Fibroblast of lung (primary cell): ENCODE results near the gene STXBP2. TPM values are rescaled to one million over a fixed set of nuclear protein-coding genes. Genes with fewer than 3 reads are reported as not detected.
A peak's percentile ranks its signal among the peaks of the same experiment; 100 is the strongest.

Source experiments
- DNase-seq, 2 donors: peaks; one replicate each; pipeline versions ENCODE4 v3.0.0 to v3.0.0-alpha.2; 2010; ENCODE audit warnings: low read depth in 2 of 2
- H2AFZ ChIP-seq: 2 replicates; pipeline ENCODE4 v1.5.1; 2012; ENCODE audit warnings: low read length, control low read depth, inconsistent platforms
- H3K27ac ChIP-seq: 2 replicates; pipeline ENCODE4 v1.5.1; 2011; ENCODE audit warnings: low read length, control low read depth; ENCODE audit not compliant: insufficient read depth
- H3K27me3 ChIP-seq: 2 replicates; pipeline ENCODE4 v1.5.1; 2011; ENCODE audit warnings: mild to moderate bottlenecking, low read length; ENCODE audit not compliant: control insufficient read depth, insufficient read depth
- H3K36me3 ChIP-seq: 2 replicates; pipeline ENCODE4 v1.5.1; 2011; ENCODE audit warnings: low read length; ENCODE audit not compliant: control insufficient read depth, insufficient read depth
- H3K4me1 ChIP-seq: 2 replicates; pipeline ENCODE4 v1.5.1; 2011; ENCODE audit warnings: low read length; ENCODE audit not compliant: control insufficient read depth, insufficient read depth; ENCODE audit errors: extremely low read depth
- H3K4me2 ChIP-seq: 2 replicates; pipeline ENCODE4 v1.5.1; 2011; ENCODE audit warnings: low read length, control low read depth; ENCODE audit not compliant: insufficient read depth; ENCODE audit errors: extremely low read depth
- H3K4me3 ChIP-seq, 4 experiments: fragments of 200-600 bp in 1 of 4; sonication (generic) in 1 of 4; replicated peaks in 1 of 4; 2 replicates each; pipeline ENCODE4 v1.5.1; 2011 to 2016; ENCODE audit warnings: low read length in 4 of 4, low read depth in 3 of 4, mild to moderate bottlenecking in 3 of 4, control low read depth in 2 of 4, inconsistent platforms in 1 of 4, mixed read lengths in 1 of 4; ENCODE audit not compliant: insufficient read depth in 1 of 4; ENCODE audit errors: control extremely low read depth in 1 of 4
- H3K79me2 ChIP-seq: 2 replicates; pipeline ENCODE4 v1.5.1; 2012; ENCODE audit warnings: mild to moderate bottlenecking, low read length, inconsistent platforms; ENCODE audit not compliant: control insufficient read depth, insufficient read depth
- H3K9ac ChIP-seq: 2 replicates; pipeline ENCODE4 v1.5.1; 2011; ENCODE audit warnings: mild to moderate bottlenecking, low read length, control low read depth; ENCODE audit not compliant: insufficient read depth
- H3K9me3 ChIP-seq: 2 replicates; pipeline ENCODE4 v1.5.1; 2012; ENCODE audit warnings: low read depth, low read length; ENCODE audit not compliant: control insufficient read depth, insufficient read depth
- H4K20me1 ChIP-seq: 2 replicates; pipeline ENCODE4 v1.5.1; 2011; ENCODE audit warnings: low read length; ENCODE audit not compliant: control insufficient read depth, insufficient read depth; ENCODE audit errors: extremely low read depth
- EZH2 ChIP-seq: IDR thresholded peaks from 2 replicates; pipeline ENCODE4 v1.5.1; 2012; ENCODE audit warnings: low read length, control low read depth, mild to moderate bottlenecking; ENCODE audit errors: missing control alignments
- polyA plus RNA-seq, 2 donors: library from polyadenylated mRNA; depleted of rRNA in 1 of 2; stranded (reverse) in 1 of 2; unstranded in 1 of 2; fragments of >200 nt; gene quantifications; 2 replicates each; pipeline ENCODE4 v1.2.1, GENCODE V29; 2011 to 2012; ENCODE audit warnings: missing spikeins in 1 of 2
- total RNA-seq: library from RNA; depleted of rRNA; stranded (reverse); fragments of >200 nt; gene quantifications from 2 replicates; pipeline ENCODE4 v1.2.1, GENCODE V29; 2014
- TF ChIP-seq, protein P1 (sequence below), 2 donors: IDR thresholded peaks in 1 of 2; conservative IDR thresholded peaks in 1 of 2; 1 replicate in 1 of 2; 2 replicates in 1 of 2; pipeline ENCODE4 v1.5.1; 2011 to 2012; ENCODE audit warnings: low read length in 2 of 2, control low read depth in 1 of 2, inconsistent platforms in 1 of 2, low read depth in 1 of 2, mild to moderate bottlenecking in 1 of 2

Gene STXBP2
- total and polyA plus RNA-seq, 2 donors (not counting 1 experiment from before 2014, with no cell fraction given), result 4.6 TPM

DNA sequence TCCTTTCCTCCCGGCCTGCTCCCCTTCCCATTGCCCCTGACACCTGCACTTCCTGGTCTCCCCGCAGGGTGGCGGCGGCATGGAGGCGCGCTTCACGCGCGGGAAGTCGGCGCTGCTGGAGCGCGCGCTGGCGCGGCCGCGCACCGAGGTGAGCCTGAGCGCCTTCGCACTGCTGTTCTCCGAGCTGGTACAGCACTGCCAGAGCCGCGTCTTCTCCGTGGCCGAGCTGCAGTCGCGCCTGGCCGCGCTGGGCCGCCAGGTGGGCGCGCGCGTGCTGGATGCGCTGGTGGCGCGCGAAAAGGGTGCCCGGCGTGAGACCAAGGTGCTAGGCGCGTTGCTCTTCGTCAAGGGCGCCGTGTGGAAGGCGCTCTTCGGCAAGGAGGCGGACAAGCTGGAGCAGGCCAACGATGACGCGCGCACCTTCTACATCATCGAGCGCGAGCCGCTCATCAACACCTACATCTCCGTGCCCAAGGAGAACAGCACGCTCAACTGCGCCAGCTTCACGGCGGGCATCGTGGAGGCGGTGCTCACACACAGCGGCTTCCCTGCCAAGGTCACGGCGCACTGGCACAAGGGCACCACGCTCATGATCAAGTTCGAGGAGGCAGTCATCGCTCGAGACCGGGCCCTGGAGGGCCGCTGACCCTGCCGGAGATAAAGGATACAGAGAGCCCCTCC lies 45.4 kb downstream of the STXBP2 start:
- Histone ChIP-seq H3K27ac (no peak overlapping the region), H3K4me2 (peak overlapping the region; percentile 100), H3K27me3 (peaks cover 2% of the 10 kb centered on the region), H3K4me3 (peak overlapping the region; percentile 76 to 98 (median 90)), H4K20me1 (no peaks in the 10 kb centered on the region), H2AFZ (no peak overlapping the region), H3K36me3 (peaks cover 4% of the 10 kb centered on the region), H3K4me1 (no peaks in the 10 kb centered on the region), H3K79me2 (peaks cover 7% of the 10 kb centered on the region), H3K9ac (no peak overlapping the region), H3K9me3 (no peaks in the 10 kb centered on the region)
- TF ChIP-seq, protein P1, sequence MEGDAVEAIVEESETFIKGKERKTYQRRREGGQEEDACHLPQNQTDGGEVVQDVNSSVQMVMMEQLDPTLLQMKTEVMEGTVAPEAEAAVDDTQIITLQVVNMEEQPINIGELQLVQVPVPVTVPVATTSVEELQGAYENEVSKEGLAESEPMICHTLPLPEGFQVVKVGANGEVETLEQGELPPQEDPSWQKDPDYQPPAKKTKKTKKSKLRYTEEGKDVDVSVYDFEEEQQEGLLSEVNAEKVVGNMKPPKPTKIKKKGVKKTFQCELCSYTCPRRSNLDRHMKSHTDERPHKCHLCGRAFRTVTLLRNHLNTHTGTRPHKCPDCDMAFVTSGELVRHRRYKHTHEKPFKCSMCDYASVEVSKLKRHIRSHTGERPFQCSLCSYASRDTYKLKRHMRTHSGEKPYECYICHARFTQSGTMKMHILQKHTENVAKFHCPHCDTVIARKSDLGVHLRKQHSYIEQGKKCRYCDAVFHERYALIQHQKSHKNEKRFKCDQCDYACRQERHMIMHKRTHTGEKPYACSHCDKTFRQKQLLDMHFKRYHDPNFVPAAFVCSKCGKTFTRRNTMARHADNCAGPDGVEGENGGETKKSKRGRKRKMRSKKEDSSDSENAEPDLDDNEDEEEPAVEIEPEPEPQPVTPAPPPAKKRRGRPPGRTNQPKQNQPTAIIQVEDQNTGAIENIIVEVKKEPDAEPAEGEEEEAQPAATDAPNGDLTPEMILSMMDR (conservative IDR thresholded peaks at IDR 0.05 in 1 of 2, IDR thresholded peaks at IDR 0.05 in 1 of 2; ENCODE audit: low read depth in 1 of 2, low read length in 2 of 2), result no peak
- no peak for TF ChIP-seq EZH2
- DNase-seq, result no peak

- Histone ChIP-seq H3K27ac (no peak overlapping the region), H3K27me3 (no peaks in the 10 kb centered on the region), H3K4me2 (no peak overlapping the region), H3K9me3 (no peaks in the 10 kb centered on the region), H4K20me1 (no peaks in the 10 kb centered on the region), H2AFZ (no peak overlapping the region), H3K4me1 (no peaks in the 10 kb centered on the region), H3K36me3 (peaks cover 4% of the 10 kb centered on the region), H3K4me3 (no peak overlapping the region), H3K9ac (no peak overlapping the region), H3K79me2 (peaks cover 7% of the 10 kb centered on the region)
- DNase-seq, result no peak
- TF ChIP-seq EZH2, result no peak
- TF ChIP-seq, protein P1 (conservative IDR thresholded peaks at IDR 0.05 in 1 of 2, IDR thresholded peaks at IDR 0.05 in 1 of 2; ENCODE audit: low read depth in 1 of 2, low read length in 2 of 2), result no peak
These were observed 48.9 kb downstream of the STXBP2 start for GRCh38 chr19:7685546-7686445.

GRCh38 chr19:7687177-7687576 lies 50.3 kb downstream of the STXBP2 start:
- H4K20me1 ChIP-seq, result no peaks in the 10 kb centered on the region
- no peaks in the 10 kb centered on the region for H3K9me3 ChIP-seq
- H3K36me3 ChIP-seq, result peaks cover 4% of the 10 kb centered on the region
- H3K27ac ChIP-seq, result no peak overlapping the region
- no peak for DNase-seq
- H3K79me2 ChIP-seq, result no peaks in the 10 kb centered on the region
- TF ChIP-seq, protein P1 (conservative IDR thresholded peaks at IDR 0.05 in 1 of 2, IDR thresholded peaks at IDR 0.05 in 1 of 2; ENCODE audit: low read depth in 1 of 2, low read length in 2 of 2), result no peak
- no peak overlapping the region for H2AFZ ChIP-seq
- H3K4me2 ChIP-seq, result no peak overlapping the region
- no peak overlapping the region for H3K4me3 ChIP-seq
- H3K27me3 ChIP-seq, result no peaks in the 10 kb centered on the region
- H3K4me1 ChIP-seq, result no peaks in the 10 kb centered on the region
- no peak overlapping the region for H3K9ac ChIP-seq
